ENCODE measurements around the gene SDK1. TPM values are rescaled to one million over a fixed set of nuclear protein-coding genes. Genes with fewer than 3 reads are reported as not detected.

SDK1 gene
- total RNA-seq, 2 experiments from 2014 or later, result 0.19 to 0.36 TPM

DNA sequence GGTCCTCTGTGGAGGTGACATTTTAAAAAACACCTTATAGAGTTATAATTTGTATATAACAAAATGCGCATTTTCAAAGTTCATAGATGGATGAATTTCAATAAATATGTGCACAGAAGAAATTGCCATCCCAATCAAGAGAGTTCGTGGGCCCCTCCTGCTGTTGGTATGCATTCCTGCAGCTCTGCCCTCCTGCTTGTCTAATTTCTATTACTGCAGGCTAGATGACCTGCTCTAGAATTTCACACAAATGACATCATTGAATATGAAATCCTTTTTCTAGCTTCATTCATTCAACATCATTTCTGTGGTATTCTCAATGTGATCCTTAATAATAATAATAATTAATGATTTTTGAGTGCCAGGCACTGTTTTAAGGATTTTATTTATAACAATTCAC lies 348.2 kb downstream of the SDK1 start:
- BruUV-seq (replicated peaks), result no TSS peak
- CTCF ChIA-PET (ENCODE audit: unreplicated experiment), result no interaction called here

DNA sequence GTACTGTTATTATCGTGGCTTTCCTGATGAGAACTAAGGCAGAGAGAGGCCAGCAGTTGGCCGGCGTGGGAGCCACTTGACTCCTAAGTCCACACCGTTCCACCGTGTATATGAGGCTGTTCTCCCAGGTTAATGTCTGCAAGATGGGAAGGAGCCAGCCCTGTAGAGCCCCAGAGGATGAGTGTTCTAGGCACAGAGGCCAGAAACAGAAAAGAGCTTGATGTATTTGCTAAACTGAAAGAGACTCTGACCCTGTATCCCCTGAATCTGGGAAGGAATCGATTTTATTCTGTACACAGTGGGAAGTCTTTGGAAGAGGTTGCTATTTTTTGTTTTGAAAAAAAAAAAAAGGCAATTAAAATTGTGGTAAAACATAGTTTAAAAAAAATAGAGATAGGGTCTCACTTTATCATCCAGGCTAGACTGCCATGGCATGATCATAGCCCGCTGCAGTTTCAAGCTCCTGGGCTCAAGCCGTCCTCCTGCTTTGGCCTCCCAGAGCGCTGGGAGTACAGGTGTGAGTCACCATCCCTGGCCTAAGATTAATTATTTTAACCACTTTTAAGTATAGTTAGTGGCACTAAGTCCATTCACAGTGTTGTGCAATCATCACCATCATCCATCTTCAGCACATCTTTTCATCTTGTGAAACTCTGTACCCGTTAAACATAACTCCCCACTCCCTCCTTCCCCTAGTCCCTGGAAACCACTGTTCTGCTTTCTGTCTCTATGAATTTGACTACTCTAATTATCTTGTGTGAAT lies 348.8 kb downstream of the SDK1 start:
- no peak overlapping the region for H3K4me2 ChIP-seq (ENCODE audit: low read length)
- DNase-seq (ENCODE audit: low spot score), result no peak
- H3K4me1 ChIP-seq (ENCODE audit: insufficient read depth, low read length, poor library complexity, severe bottlenecking), result no peaks in the 10 kb centered on the region
- H3K79me2 ChIP-seq (ENCODE audit: insufficient read depth, low read depth, low read length), result no peaks in the 10 kb centered on the region
- H2AFZ ChIP-seq (ENCODE audit: low read length), result no peak overlapping the region
- ChIA-PET POLR2A (interaction anchor here (0.6 kb wide), 1 partner anchor 53 kb away, joined by 9 read pairs; no protein-coding TSS in a partner anchor), CTCF (ENCODE audit: unreplicated experiment) (no interaction called here)
- H3K9me3 ChIP-seq (ENCODE audit: low read length), result no peaks in the 10 kb centered on the region
- H3K36me3 ChIP-seq (ENCODE audit: insufficient read depth, low read length), result no peaks in the 10 kb centered on the region
- H3K9me2 ChIP-seq (ENCODE audit: insufficient read depth, low read length), result no peaks in the 10 kb centered on the region
- no peak overlapping the region for H3K27ac ChIP-seq (ENCODE audit: low read depth, low read length, poor library complexity, severe bottlenecking)
- intact Hi-C loops (cut with micrococcal nuclease; ENCODE audit: unreplicated experiment), result no loop called here
- TF ChIP-seq EZH2phosphoT487 (IDR thresholded peaks at IDR 0.05; ENCODE audit: borderline replicate concordance, low read depth, low read length), result no peak
- TF ChIP-seq, protein P1, sequence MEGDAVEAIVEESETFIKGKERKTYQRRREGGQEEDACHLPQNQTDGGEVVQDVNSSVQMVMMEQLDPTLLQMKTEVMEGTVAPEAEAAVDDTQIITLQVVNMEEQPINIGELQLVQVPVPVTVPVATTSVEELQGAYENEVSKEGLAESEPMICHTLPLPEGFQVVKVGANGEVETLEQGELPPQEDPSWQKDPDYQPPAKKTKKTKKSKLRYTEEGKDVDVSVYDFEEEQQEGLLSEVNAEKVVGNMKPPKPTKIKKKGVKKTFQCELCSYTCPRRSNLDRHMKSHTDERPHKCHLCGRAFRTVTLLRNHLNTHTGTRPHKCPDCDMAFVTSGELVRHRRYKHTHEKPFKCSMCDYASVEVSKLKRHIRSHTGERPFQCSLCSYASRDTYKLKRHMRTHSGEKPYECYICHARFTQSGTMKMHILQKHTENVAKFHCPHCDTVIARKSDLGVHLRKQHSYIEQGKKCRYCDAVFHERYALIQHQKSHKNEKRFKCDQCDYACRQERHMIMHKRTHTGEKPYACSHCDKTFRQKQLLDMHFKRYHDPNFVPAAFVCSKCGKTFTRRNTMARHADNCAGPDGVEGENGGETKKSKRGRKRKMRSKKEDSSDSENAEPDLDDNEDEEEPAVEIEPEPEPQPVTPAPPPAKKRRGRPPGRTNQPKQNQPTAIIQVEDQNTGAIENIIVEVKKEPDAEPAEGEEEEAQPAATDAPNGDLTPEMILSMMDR (conservative IDR thresholded peaks at IDR 0.05; ENCODE audit: low read length), result no peak
- H4K20me1 ChIP-seq (ENCODE audit: insufficient read depth, low read length), result no peaks in the 10 kb centered on the region
- BruUV-seq (replicated peaks), result no TSS peak
- H3K4me3 ChIP-seq (ENCODE audit: low read depth, low read length, poor library complexity, severe bottlenecking), result no peak overlapping the region

More for the DNA sequence above, 348.2 kb downstream of the SDK1 start:
- DNase-seq (ENCODE audit: low spot score), result no peak
- no peaks in the 10 kb centered on the region for H3K9me3 ChIP-seq (ENCODE audit: low read length)
- POLR2A ChIA-PET, result interaction anchor here (0.6 kb wide), 1 partner anchor 53 kb away, joined by 9 read pairs; no protein-coding TSS in a partner anchor
- no peaks in the 10 kb centered on the region for H4K20me1 ChIP-seq (ENCODE audit: insufficient read depth, low read length)
- H3K36me3 ChIP-seq (ENCODE audit: insufficient read depth, low read length), result no peaks in the 10 kb centered on the region
- TF ChIP-seq EZH2phosphoT487 (IDR thresholded peaks at IDR 0.05; ENCODE audit: borderline replicate concordance, low read depth, low read length), result no peak
- TF ChIP-seq, protein P1 (conservative IDR thresholded peaks at IDR 0.05; ENCODE audit: low read length), result no peak
- no peaks in the 10 kb centered on the region for H3K79me2 ChIP-seq (ENCODE audit: insufficient read depth, low read depth, low read length)
- no peaks in the 10 kb centered on the region for H3K4me1 ChIP-seq (ENCODE audit: insufficient read depth, low read length, poor library complexity, severe bottlenecking)
- no peak overlapping the region for H3K27ac ChIP-seq (ENCODE audit: low read depth, low read length, poor library complexity, severe bottlenecking)
- no peak overlapping the region for H3K4me2 ChIP-seq (ENCODE audit: low read length)
- H3K4me3 ChIP-seq (ENCODE audit: low read depth, low read length, poor library complexity, severe bottlenecking), result no peak overlapping the region
- H2AFZ ChIP-seq (ENCODE audit: low read length), result no peak overlapping the region
- intact Hi-C loops (cut with micrococcal nuclease; ENCODE audit: unreplicated experiment), result no loop called here
- no peaks in the 10 kb centered on the region for H3K9me2 ChIP-seq (ENCODE audit: insufficient read depth, low read length)

DNA sequence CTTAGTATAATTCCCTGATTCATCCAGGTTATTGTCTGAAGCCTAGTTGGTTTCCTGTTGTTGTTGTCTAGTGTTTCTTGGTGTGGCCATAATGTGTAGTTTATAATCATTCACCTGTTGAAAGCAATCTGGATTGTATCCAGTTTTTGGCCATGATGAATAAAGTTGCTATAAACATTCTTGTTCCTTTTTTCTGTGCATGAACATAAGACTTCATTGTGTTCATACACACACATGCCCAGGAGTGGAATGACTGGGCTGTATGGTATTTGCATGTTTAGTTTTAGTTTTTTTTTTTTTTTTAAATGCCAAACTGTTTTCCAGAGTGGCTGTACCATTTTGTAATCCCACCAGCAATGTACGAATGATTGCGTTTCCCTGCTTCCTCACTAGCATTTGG lies 349.8 kb downstream of the SDK1 start:
- no peaks in the 10 kb centered on the region for H3K4me1 ChIP-seq (ENCODE audit: insufficient read depth, low read length, poor library complexity, severe bottlenecking)
- H3K36me3 ChIP-seq (ENCODE audit: insufficient read depth, low read length), result no peaks in the 10 kb centered on the region
- no TSS peak for BruUV-seq (replicated peaks)
- no peak overlapping the region for H3K4me3 ChIP-seq (ENCODE audit: low read depth, low read length, poor library complexity, severe bottlenecking)
- CTCF ChIA-PET (ENCODE audit: unreplicated experiment), result no interaction called here
- no peaks in the 10 kb centered on the region for H3K9me2 ChIP-seq (ENCODE audit: insufficient read depth, low read length)
- H3K9me3 ChIP-seq (ENCODE audit: low read length), result no peaks in the 10 kb centered on the region
- no peak overlapping the region for H3K4me2 ChIP-seq (ENCODE audit: low read length)
- no peak for DNase-seq (ENCODE audit: low spot score)
- no peak overlapping the region for H2AFZ ChIP-seq (ENCODE audit: low read length)
- H3K79me2 ChIP-seq (ENCODE audit: insufficient read depth, low read depth, low read length), result no peaks in the 10 kb centered on the region
- intact Hi-C loops (cut with micrococcal nuclease; ENCODE audit: unreplicated experiment), result no loop called here
- no peak overlapping the region for H3K27ac ChIP-seq (ENCODE audit: low read depth, low read length, poor library complexity, severe bottlenecking)
- TF ChIP-seq, protein P1 (conservative IDR thresholded peaks at IDR 0.05; ENCODE audit: low read length), result no peak
- TF ChIP-seq EZH2phosphoT487 (IDR thresholded peaks at IDR 0.05; ENCODE audit: borderline replicate concordance, low read depth, low read length), result no peak
- POLR2A ChIA-PET, result no interaction called here
- H4K20me1 ChIP-seq (ENCODE audit: insufficient read depth, low read length), result no peaks in the 10 kb centered on the region

Data from OCI-LY7 (cell line).